Mesothelial cell of epicardium (in vitro differentiated cells): Measurements from ENCODE around the gene OR2G2. TPM values are rescaled to one million over a fixed set of nuclear protein-coding genes. Genes with fewer than 3 reads are reported as not detected.

Source experiments
- DNase-seq, 2 experiments: peaks; one replicate each; pipeline ENCODE4 v3.0.0; 2021; ENCODE audit warnings: low spot score in 2 of 2; ENCODE audit not compliant: unreplicated experiment in 2 of 2
- H3K27ac Mint-ChIP-seq: 2 replicates; pipeline ENCODE4 v1.8.0; 2021; ENCODE audit warnings: mixed read lengths
- H3K27me3 Mint-ChIP-seq: 2 replicates; pipeline ENCODE4 v1.8.0; 2021; ENCODE audit warnings: low read depth, mixed read lengths
- H3K36me3 Mint-ChIP-seq: 2 replicates; pipeline ENCODE4 v1.8.0; 2021; ENCODE audit warnings: mixed read lengths
- H3K4me1 Mint-ChIP-seq: 2 replicates; pipeline ENCODE4 v1.8.0; 2021; ENCODE audit warnings: mixed read lengths
- H3K4me3 Mint-ChIP-seq: 2 replicates; pipeline ENCODE4 v1.8.0; 2021; ENCODE audit warnings: mild to moderate bottlenecking, moderate library complexity, mixed read lengths
- H3K9me3 Mint-ChIP-seq: 2 replicates; pipeline ENCODE4 v1.8.0; 2021; ENCODE audit warnings: mixed read lengths
- CTCF ChIP-seq: fragments of 200-600 bp; sonication (generic); IDR thresholded peaks from one replicate; pipeline ENCODE4 v1.5.0; 2021; ENCODE audit warnings: antibody characterized with exemption; ENCODE audit not compliant: unreplicated experiment
- total RNA-seq: library from RNA; stranded (reverse); gene quantifications from 3 replicates; pipeline ENCODE4 v1.2.1, GENCODE V29; 2021

The OR2G2 gene
- total RNA-seq, 1 donor from 2014 or later = not detected

- no peak for TF ChIP-seq CTCF
- Mint-ChIP-seq H3K9me3 (peaks cover 30% of the 10 kb centered on the region), H3K36me3 (no peaks in the 10 kb centered on the region), H3K4me1 (no peaks in the 10 kb centered on the region), H3K27ac (no peak overlapping the region), H3K4me3 (no peak overlapping the region), H3K27me3 (no peaks in the 10 kb centered on the region)
- DNase-seq = no peak
These were observed 25.2 kb downstream of the OR2G2 start for GRCh38 chr1:247613405-247613804.

DNA sequence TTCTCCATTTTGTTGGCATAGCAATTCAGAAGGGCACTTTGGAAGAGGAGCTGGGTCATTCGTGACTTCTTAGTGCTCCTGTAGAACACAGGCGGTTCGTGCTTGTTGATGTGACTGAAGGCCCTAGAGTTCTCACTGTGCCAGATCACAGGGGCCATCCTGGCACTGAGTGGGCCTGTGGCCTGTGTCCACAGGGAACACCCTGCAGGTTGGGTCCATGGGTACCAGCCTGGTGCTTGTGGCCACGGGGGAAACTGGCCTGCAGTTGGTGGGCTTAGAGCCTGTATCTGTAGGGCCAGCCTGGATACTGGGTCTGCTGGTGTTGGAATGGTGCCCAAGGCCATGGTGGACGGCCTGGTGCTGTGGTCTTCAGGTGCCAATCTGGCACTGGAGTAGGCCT lies 26.5 kb downstream of the OR2G2 start:
- no peak for TF ChIP-seq CTCF
- H3K4me3 Mint-ChIP-seq = no peak overlapping the region

GRCh38 chr1:247627951-247628350 lies 39.8 kb downstream of the OR2G2 start:
- no peak for TF ChIP-seq CTCF
- no peak for DNase-seq
- H3K27me3 Mint-ChIP-seq = no peaks in the 10 kb centered on the region
- H3K4me1 Mint-ChIP-seq = no peaks in the 10 kb centered on the region
- H3K9me3 Mint-ChIP-seq = peaks cover 22% of the 10 kb centered on the region
- no peak overlapping the region for H3K4me3 Mint-ChIP-seq
- no peaks in the 10 kb centered on the region for H3K36me3 Mint-ChIP-seq
- H3K27ac Mint-ChIP-seq = no peak overlapping the region

More for the DNA sequence above, 26.5 kb downstream of the OR2G2 start:
- no peak overlapping the region for H3K27ac Mint-ChIP-seq
- no peak for DNase-seq
- peaks cover 18% of the 10 kb centered on the region for H3K9me3 Mint-ChIP-seq
- no peaks in the 10 kb centered on the region for H3K4me1 Mint-ChIP-seq
- H3K36me3 Mint-ChIP-seq = no peaks in the 10 kb centered on the region
- no peaks in the 10 kb centered on the region for H3K27me3 Mint-ChIP-seq

DNA sequence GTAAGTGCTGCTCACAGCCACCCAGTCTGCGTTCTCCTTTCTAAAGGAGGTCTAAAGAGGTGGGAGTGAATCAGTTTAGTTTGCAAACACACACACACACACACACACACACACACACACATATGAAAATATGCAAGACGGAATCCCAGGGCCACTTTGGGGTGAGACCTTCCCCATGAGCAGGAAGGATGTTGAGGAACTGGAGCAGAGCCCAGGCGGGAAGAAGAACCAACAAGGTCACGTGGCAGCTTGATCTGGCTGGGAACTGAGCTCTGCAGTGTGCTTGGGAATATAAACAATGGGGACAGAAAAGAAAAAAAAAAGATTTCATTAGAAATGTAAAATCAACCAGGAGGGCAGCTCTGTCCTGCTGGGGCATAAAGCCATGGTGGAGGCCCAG lies 49.9 kb downstream of the OR2G2 start:
- DNase-seq = no peak
- no peaks in the 10 kb centered on the region for H3K36me3 Mint-ChIP-seq
- no peak for TF ChIP-seq CTCF
- H3K4me1 Mint-ChIP-seq = no peaks in the 10 kb centered on the region
- peaks cover 1% of the 10 kb centered on the region for H3K27me3 Mint-ChIP-seq
- H3K27ac Mint-ChIP-seq = no peak overlapping the region
- peaks cover 11% of the 10 kb centered on the region for H3K9me3 Mint-ChIP-seq
- no peak overlapping the region for H3K4me3 Mint-ChIP-seq

- no peaks in the 10 kb centered on the region for H3K36me3 Mint-ChIP-seq
- peak overlapping the region; percentile 44 for H3K4me3 Mint-ChIP-seq
- peaks cover 10% of the 10 kb centered on the region for H3K9me3 Mint-ChIP-seq
- no peaks in the 10 kb centered on the region for H3K4me1 Mint-ChIP-seq
- peaks cover 1% of the 10 kb centered on the region for H3K27me3 Mint-ChIP-seq
- no peak for DNase-seq
- no peak for TF ChIP-seq CTCF
- no peak overlapping the region for H3K27ac Mint-ChIP-seq
These were observed 50.6 kb downstream of the OR2G2 start for GRCh38 chr1:247638781-247639180.

Other genes with a start within 250 kb of the OR2G2 start
- 0.13 to 0.34 TPM (median 0.22 TPM) in 3 replicates for gene NLRP3, start 172.2 kb upstream of the OR2G2 start, total RNA-seq
- gene OR2B11, start 130.3 kb upstream of the OR2G2 start, total RNA-seq = not detected in 3 replicates
- not detected in 3 replicates for gene OR2C3, start 51.9 kb upstream of the OR2G2 start, total RNA-seq
- gene GCSAML, start 39.2 kb upstream of the OR2G2 start, total RNA-seq = not detected in 3 replicates
- not detected in 3 replicates for gene OR2G3, start 17.2 kb downstream of the OR2G2 start, total RNA-seq
- gene OR13G1, start 91.4 kb downstream of the OR2G2 start, total RNA-seq = not detected in 3 replicates
- gene OR6F1, start 128.3 kb downstream of the OR2G2 start, total RNA-seq = not detected in 3 replicates
- gene OR14K1, start 150.3 kb downstream of the OR2G2 start, total RNA-seq = not detected in 3 replicates
- gene OR14A2, start 159.8 kb downstream of the OR2G2 start, total RNA-seq = not detected in 3 replicates
- gene OR1C1, start 172.2 kb downstream of the OR2G2 start, total RNA-seq = not detected in 3 replicates
- gene OR14A16, start 235.8 kb downstream of the OR2G2 start, total RNA-seq = not detected in 3 replicates